ENCODE measurements around the gene HSPA1B. TPM values are rescaled to one million over a fixed set of nuclear protein-coding genes. Genes with fewer than 3 reads are reported as not detected.

Gene HSPA1B
- 149 and 152 TPM in 2 replicates for total RNA-seq

DNA sequence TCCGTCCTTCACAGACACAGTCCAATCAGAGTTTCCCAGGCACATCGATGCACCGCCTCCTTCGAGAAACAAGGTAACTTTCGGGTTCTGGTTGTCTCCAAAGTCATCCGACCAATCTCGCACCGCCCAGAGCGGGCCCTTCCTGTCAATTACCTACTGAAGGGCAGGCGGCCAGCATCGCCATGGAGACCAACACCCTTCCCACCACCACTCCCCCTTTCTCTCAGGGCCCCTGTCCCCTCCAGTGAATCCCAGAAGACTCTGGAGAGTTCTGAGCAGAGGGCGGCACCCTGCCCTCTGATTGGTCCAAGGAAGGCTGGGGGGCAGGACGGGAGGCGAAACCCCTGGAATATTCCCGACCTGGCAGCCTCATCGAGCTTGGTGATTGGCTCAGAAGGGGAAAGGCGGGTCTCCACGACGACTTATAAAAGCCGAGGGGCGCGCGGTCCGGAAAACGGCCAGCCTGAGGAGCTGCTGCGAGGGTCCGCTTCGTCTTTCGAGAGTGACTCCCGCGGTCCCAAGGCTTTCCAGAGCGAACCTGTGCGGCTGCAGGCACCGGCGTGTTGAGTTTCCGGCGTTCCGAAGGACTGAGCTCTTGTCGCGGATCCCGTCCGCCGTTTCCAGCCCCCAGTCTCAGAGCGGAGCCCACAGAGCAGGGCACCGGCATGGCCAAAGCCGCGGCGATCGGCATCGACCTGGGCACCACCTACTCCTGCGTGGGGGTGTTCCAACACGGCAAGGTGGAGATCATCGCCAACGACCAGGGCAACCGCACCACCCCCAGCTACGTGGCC, at the start of gene HSPA1B:
Gene HSPA1B, plus strand, starts transcription at position 453 of the 794 bp plus-strand sequence. Its CDS starts 213 bp downstream, at position 666.

DNA sequence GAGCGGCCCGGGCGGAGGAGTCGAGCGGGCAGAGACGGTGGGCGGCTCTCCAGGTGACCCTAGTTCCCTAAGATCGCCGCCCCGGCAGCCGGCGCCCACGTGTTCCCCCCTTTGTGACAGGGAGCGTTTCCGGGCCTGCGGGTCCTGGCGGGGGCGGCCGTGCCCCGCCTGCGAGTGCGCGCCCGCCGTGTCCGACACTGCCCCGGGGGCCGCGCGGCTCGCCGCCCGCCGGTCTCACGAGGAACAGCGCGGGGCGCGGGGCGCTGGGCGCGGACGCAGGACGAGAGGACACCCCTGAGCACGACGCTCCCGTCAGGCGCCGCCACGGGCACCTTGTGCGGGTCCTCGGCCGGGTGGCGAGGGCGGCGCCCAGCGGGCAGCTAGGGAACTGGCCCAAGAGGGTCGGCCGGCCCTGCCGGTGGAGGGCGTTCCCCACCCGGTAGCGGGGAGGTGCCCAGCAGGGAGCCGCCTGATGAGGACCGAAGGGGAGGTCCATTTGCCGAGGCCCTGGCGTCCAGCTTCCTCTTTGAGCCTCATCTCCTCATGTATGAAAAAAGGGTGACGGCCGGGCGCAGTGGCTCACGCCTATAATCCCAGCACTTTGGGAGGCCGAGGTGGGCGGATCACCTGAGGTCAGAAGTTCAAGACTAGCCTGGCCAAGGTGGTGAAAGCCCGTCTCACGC, 31.8 kb upstream of the HSPA1B start, which contains the start of gene VARS1:
Gene VARS1, minus strand, starts transcription at position 137 of the 683 bp plus-strand sequence. CDS start 535 bp downstream, outside the sequence.

DNA sequence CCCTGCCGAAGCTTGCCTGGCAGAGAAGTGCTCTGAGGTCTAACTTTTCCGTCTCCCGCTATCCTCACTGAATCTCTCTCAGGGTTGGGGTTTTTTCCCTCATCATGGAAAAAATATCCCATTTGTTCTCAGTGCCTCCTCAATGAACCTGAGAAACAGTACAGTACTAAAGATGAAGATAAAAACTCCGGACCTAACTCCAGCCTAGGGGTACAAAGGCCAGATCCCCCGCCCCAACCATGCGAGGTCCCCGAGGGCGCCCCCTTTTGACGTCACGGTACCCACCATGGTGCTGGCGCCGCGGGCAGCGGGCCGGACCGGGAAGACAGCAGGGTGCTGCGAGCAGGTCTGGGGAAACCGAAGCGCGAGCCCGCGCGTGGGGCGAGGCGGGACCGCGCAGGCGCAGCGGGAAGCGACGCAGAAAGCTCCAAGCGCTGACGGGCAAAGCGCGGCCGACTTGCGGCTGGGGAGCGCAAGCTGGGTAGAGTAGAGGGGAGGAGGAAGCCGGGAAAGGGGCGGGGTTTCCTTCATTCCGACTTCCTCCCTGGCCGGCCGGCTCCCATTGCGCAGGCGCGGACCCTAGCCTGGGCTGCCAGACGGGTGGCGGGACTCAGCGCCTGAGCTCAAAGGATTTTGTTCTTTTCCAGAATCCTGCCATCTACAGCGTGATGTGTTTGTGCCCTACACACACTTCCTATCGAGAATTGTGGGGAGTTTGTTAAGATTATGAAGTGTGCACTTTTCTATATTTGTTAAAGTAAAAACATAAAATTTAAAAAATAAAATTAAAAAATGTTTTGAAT, 20.9 kb upstream of the HSPA1B start, which contains the start of gene LSM2:
Gene LSM2, minus strand, starts transcription at position 497 of the 803 bp plus-strand sequence. Its CDS starts 209 bp downstream, at position 288.

DNA sequence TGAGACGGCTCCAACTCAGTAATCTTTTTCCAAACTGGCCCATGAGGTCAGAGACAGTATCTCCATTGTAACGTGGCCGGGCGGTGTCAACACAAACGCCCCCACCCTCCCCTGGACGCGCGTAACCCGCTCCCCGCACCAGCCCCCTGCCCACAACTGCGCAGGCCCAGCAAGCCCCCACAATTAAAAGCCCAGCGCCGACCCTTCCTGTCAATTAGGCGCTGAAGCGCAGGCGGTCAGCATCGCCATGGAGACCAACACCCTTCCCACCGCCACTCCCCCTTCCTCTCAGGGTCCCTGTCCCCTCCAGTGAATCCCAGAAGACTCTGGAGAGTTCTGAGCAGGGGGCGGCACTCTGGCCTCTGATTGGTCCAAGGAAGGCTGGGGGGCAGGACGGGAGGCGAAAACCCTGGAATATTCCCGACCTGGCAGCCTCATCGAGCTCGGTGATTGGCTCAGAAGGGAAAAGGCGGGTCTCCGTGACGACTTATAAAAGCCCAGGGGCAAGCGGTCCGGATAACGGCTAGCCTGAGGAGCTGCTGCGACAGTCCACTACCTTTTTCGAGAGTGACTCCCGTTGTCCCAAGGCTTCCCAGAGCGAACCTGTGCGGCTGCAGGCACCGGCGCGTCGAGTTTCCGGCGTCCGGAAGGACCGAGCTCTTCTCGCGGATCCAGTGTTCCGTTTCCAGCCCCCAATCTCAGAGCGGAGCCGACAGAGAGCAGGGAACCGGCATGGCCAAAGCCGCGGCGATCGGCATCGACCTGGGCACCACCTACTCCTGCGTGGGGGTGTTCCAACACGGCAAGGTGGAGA, 12.3 kb upstream of the HSPA1B start, which contains the start of the genes HSPA1A and HSPA1L:
Gene HSPA1A, plus strand, starts transcription at position 519 of the 814 bp plus-strand sequence. Its CDS starts 214 bp downstream, at position 733.
Gene HSPA1L, minus strand, starts transcription at position 259 of the 814 bp plus-strand sequence. CDS start 3,311 bp downstream, outside the sequence.

DNA sequence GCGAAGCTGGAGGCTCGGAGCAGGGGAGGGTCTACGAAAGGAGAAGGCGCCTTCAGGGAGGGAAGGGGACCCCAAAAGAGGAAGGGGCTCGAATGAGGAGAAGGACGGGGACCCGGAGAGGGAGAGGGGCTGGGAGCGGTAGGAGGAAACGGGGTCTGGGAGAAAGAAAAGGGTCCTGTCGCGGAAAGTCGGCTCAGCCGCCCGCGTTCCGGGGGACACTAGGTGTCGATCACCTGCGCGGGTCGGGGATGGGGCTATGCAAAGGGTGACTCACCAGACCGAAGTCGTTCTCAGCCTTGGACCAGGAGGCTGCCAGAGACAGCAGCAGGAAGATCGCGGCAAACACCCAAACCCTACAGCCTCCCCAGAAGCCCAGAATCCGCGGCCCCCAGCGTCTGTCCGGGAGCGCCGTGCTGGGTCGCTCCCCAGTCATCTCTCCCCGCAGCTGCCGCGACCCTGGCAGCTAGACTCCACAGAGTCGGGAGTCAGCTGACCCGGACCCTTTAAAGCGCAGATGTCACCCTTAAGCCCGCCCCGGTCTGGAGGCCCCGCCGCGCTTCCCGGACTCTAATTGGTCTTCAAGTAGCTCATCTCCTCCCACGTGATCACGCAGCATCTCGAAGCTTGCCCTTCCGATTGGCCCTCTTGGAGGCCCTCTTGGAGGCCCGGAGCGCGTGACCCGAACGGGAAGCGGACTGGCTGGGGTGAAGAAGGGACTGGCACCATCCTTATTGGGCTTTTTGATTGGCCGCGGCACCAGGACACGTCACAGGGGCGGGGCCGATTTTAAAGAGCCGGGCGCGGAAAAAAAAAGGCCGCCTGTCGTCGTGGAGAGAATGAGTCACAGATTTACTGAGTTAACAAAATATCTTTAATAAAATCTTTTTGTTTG, 35.1 kb downstream of the HSPA1B start, which contains the start of gene NEU1:
Gene NEU1, minus strand, starts transcription at position 478 of the 892 bp plus-strand sequence. Its CDS starts 45 bp downstream, at position 433.

DNA sequence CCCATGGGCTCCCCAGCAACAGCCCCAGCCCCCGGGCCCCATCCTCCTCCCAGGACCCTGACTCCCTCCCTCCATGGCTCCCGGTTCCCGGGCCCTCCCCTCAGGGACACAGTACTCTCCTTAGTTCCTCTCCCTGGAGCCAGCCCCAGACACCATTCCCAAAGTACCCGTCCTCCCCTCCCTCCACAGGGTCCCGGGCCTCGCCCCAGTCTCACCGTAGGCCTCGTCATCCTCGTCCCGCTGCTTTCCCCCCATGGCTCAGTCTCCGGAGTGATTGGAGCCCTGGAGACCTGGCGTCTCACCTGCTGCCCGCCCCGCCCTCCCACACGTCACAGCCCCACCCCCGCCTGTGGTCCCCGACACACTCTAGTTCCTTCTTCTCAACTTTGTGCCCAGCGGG, 51.2 kb downstream of the HSPA1B start, which contains the start of gene SLC44A4:
Gene SLC44A4, minus strand, starts transcription at position 272 of the 400 bp plus-strand sequence. Its CDS starts 17 bp downstream, at position 255.

Small RNAs within 50 kb of the gene (small RNA-seq; reads per million reads assigned to genes)
- gene RF00019 (not detected), gene SNORD48 (41.2 reads per million, percentile 97 among the genes with 10 or more reads in this experiment), gene SNORD52 (not detected)

Other genes with a start within 250 kb of the HSPA1B start
- not detected in 2 replicates for gene LTB, start 245.3 kb upstream of the HSPA1B start, total RNA-seq
- not detected in 2 replicates for gene LST1, start 241.5 kb upstream of the HSPA1B start, total RNA-seq
- gene NCR3, start 234.7 kb upstream of the HSPA1B start, total RNA-seq: not detected in 2 replicates
- gene AIF1, start 212.5 kb upstream of the HSPA1B start, total RNA-seq: not detected in 2 replicates
- 85.5 and 86.8 TPM in 2 replicates for gene PRRC2A, start 207.0 kb upstream of the HSPA1B start, total RNA-seq
- 203 and 221 TPM in 2 replicates for gene BAG6, start 175.1 kb upstream of the HSPA1B start, total RNA-seq
- gene APOM, start 171.8 kb upstream of the HSPA1B start, total RNA-seq: 0.65 and 1.2 TPM in 2 replicates
- gene C6orf47, start 167.0 kb upstream of the HSPA1B start, total RNA-seq: 24.4 and 24.5 TPM in 2 replicates
- gene GPANK1, start 162.7 kb upstream of the HSPA1B start, total RNA-seq: 18.5 and 18.8 TPM in 2 replicates
- 117 and 141 TPM in 2 replicates for gene CSNK2B, start 161.7 kb upstream of the HSPA1B start, total RNA-seq
- 6.3 and 8.4 TPM in 2 replicates for gene LY6G5B, start 157.8 kb upstream of the HSPA1B start, total RNA-seq
- 0.16 TPM in 1 of 2 replicates, not detected in the other for gene LY6G5C, start 146.7 kb upstream of the HSPA1B start, total RNA-seq
- gene ABHD16A, start 124.4 kb upstream of the HSPA1B start, total RNA-seq: 32.8 and 40.7 TPM in 2 replicates
- gene LY6G6F, start 120.9 kb upstream of the HSPA1B start, total RNA-seq: not detected in 2 replicates
- not detected in 2 replicates for gene LY6G6D, start 112.4 kb upstream of the HSPA1B start, total RNA-seq
- not detected in 2 replicates for gene LY6G6C, start 106.0 kb upstream of the HSPA1B start, total RNA-seq
- not detected in 2 replicates for gene MPIG6B, start 104.4 kb upstream of the HSPA1B start, total RNA-seq
- 62.3 and 78.3 TPM in 2 replicates for gene DDAH2, start 98.4 kb upstream of the HSPA1B start, total RNA-seq
- 499 and 664 TPM in 2 replicates for gene CLIC1, start 91.2 kb upstream of the HSPA1B start, total RNA-seq
- 9.6 and 11.7 TPM in 2 replicates for gene MSH5, start 87.7 kb upstream of the HSPA1B start, total RNA-seq
- 0.61 TPM in 1 of 2 replicates, not detected in the other for gene SAPCD1, start 65.1 kb upstream of the HSPA1B start, total RNA-seq
- under 0.01 and 0.97 TPM in 2 replicates for gene VWA7, start 50.4 kb upstream of the HSPA1B start, total RNA-seq
- gene VARS1, start 32.0 kb upstream of the HSPA1B start, total RNA-seq: 48.5 and 60.0 TPM in 2 replicates
- 15.1 and 19.4 TPM in 2 replicates for gene LSM2, start 20.8 kb upstream of the HSPA1B start, total RNA-seq
- 0.73 and 0.97 TPM in 2 replicates for gene HSPA1L, start 12.5 kb upstream of the HSPA1B start, total RNA-seq
- 148 and 178 TPM in 2 replicates for gene HSPA1A, start 12.2 kb upstream of the HSPA1B start, total RNA-seq
- 74.3 and 76.3 TPM in 2 replicates for gene NEU1, start 35.1 kb downstream of the HSPA1B start, total RNA-seq
- gene SLC44A4, start 51.3 kb downstream of the HSPA1B start, total RNA-seq: not detected in 2 replicates
- 55.6 and 57.8 TPM in 2 replicates for gene EHMT2, start 70.0 kb downstream of the HSPA1B start, total RNA-seq
- 2.3 and 4.4 TPM in 2 replicates for gene ZBTB12, start 74.3 kb downstream of the HSPA1B start, total RNA-seq
- 2.1 and 3.3 TPM in 2 replicates for gene C2, start 100.0 kb downstream of the HSPA1B start, total RNA-seq
- gene CFB, start 118.4 kb downstream of the HSPA1B start, total RNA-seq: 13.5 and 31.3 TPM in 2 replicates
- 81.9 and 97.9 TPM in 2 replicates for gene NELFE, start 131.2 kb downstream of the HSPA1B start, total RNA-seq
- 47.5 and 61.8 TPM in 2 replicates for gene SKIC2, start 131.4 kb downstream of the HSPA1B start, total RNA-seq
- 21.1 and 21.3 TPM in 2 replicates for gene DXO, start 144.4 kb downstream of the HSPA1B start, total RNA-seq
- 4.9 and 6.8 TPM in 2 replicates for gene C4A, start 154.3 kb downstream of the HSPA1B start, total RNA-seq
- 2.1 and 2.8 TPM in 2 replicates for gene C4B, start 187.1 kb downstream of the HSPA1B start, total RNA-seq
- 0.12 TPM in 1 of 2 replicates, not detected in the other for gene CYP21A2, start 210.7 kb downstream of the HSPA1B start, total RNA-seq